Measurements from ENCODE around the gene ANO10. TPM values are rescaled to one million over a fixed set of nuclear protein-coding genes. Genes with fewer than 3 reads are reported as not detected.

The ANO10 gene
- total RNA-seq, 2 donors from 2014 or later: 9.6 to 11.3 TPM

DNA sequence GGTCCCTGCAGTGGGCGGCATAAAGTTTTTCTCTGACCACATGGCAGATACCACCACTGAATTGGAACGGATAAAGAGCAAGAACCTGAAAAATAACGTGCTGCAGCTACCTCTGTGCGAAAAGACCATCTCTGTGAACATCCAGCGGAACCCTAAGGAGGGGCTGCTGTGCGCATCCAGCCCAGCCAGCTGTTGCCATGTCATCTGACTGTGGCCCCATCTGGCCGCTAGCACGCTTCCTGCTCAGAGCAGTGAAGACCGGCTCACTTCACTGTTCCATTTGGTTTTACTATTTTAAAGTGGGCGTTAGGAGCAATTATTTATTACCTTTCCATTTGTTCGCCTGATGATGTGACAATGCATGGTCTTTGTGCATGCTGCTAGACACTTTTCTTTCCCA is 273.5 kb downstream of the ANO10 start:
- peaks cover 0 to 16% of the 10 kb centered on the region in 2 donors for H3K9me3 ChIP-seq
- DNase-seq (ENCODE audit: low spot score): no peak
- peaks cover 59% of the 10 kb centered on the region for H3K36me3 ChIP-seq
- no peak overlapping the region for H3K4me3 ChIP-seq
- no peak overlapping the region for H3K27ac ChIP-seq
- peaks cover 0 to 10% of the 10 kb centered on the region in 2 donors for H3K4me1 ChIP-seq
- TF ChIP-seq, protein P1, sequence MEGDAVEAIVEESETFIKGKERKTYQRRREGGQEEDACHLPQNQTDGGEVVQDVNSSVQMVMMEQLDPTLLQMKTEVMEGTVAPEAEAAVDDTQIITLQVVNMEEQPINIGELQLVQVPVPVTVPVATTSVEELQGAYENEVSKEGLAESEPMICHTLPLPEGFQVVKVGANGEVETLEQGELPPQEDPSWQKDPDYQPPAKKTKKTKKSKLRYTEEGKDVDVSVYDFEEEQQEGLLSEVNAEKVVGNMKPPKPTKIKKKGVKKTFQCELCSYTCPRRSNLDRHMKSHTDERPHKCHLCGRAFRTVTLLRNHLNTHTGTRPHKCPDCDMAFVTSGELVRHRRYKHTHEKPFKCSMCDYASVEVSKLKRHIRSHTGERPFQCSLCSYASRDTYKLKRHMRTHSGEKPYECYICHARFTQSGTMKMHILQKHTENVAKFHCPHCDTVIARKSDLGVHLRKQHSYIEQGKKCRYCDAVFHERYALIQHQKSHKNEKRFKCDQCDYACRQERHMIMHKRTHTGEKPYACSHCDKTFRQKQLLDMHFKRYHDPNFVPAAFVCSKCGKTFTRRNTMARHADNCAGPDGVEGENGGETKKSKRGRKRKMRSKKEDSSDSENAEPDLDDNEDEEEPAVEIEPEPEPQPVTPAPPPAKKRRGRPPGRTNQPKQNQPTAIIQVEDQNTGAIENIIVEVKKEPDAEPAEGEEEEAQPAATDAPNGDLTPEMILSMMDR (IDR thresholded peaks at IDR 0.05): no peak
- no peaks in the 10 kb centered on the region for H3K27me3 ChIP-seq

DNA sequence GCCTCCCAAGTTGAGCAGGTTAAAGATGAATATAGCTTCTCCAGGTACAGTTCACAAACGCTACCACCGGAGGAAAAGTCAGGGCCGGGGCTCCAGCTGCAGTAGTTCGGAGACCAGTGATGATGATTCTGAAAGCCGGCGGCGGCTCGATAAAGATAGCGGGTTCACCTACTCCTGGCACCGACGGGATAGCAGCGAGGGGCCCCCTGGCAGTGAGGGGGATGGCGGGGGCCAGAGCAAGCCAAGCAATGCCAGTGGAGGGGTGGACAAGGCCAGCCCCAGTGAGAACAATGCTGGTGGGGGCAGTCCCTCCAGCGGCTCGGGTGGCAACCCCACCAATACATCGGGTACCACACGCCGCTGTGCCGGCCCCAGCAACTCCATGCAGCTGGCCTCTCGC is 274.0 kb downstream of the ANO10 start:
- Histone ChIP-seq H3K27me3 (no peaks in the 10 kb centered on the region), H3K36me3 (peaks cover 65% of the 10 kb centered on the region), H3K4me3 (no peak overlapping the region), H3K27ac (no peak overlapping the region), H3K4me1 (peaks cover 0 to 10% of the 10 kb centered on the region in 2 donors), H3K9me3 (peaks cover 0 to 11% of the 10 kb centered on the region in 2 donors)
- no peak for DNase-seq (ENCODE audit: low spot score)
- TF ChIP-seq, protein P1 (IDR thresholded peaks at IDR 0.05): no peak

DNA sequence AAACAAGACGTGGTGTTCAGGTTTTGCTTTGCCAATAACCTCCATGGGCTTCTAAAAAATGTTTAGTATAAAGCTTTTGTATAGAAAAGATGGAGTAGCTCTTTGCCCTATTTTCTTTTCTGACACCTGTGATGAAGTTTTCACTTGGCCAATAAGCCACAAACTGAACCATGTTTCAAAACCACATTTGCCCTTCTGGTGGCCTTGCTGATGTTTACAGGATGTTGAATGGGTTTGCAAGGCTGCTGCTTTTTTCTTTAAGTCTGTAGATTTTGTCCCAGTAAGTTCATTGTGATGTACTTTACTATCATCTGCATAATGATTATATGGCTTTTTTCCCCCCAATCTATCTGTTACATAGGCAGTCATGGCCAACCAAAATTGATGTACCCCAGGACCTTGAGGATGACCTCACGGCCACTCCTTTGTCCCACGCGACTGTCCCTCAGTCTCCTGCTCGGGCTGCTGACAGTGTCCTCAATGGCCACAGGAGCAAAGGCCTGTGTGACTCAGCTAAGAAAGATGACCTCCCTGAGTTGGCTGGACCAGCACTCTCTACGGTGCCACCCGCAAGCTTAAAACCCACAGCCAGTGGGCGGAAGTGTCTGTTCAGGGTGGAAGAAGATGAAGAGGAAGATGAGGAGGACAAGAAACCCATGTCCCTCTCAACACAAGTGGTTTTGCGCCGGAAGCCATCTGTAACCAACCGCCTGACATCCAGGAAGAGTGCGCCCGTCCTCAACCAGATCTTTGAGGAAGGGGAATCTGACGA is 274.6 kb downstream of the ANO10 start:
- Histone ChIP-seq H3K27ac (no peak overlapping the region), H3K4me1 (peaks cover 0 to 10% of the 10 kb centered on the region in 2 donors), H3K27me3 (no peaks in the 10 kb centered on the region), H3K36me3 (peaks cover 71% of the 10 kb centered on the region), H3K9me3 (peaks cover 0 to 5% of the 10 kb centered on the region in 2 donors), H3K4me3 (no peak overlapping the region)
- no peak for DNase-seq (ENCODE audit: low spot score)
- TF ChIP-seq, protein P1 (IDR thresholded peaks at IDR 0.05): no peak

DNA sequence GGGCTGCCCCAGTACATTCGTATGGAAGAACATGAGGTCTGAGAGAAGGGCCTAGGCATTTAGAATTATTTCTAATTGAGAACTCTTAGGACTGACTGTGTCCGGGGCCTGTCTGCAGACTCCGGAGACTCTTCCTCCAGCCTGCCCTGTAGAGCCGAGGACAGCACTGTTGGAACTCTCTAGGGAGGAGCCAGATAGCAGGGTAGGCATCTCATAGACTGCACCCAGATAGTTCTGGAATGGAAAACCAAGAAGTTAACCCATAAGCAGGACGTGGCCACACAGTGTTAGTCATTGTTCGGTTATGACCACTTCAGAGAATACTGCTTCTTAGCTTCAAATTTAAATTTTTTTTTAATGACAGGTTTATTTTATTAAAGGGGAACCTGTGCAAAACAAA is 275.9 kb downstream of the ANO10 start:
- Histone ChIP-seq H3K27me3 (no peaks in the 10 kb centered on the region), H3K4me1 (peaks cover 0 to 10% of the 10 kb centered on the region in 2 donors), H3K4me3 (no peak overlapping the region), H3K36me3 (peaks cover 84% of the 10 kb centered on the region), H3K9me3 (no peaks in the 10 kb centered on the region), H3K27ac (no peak overlapping the region)
- DNase-seq (ENCODE audit: low spot score): no peak
- TF ChIP-seq, protein P1 (IDR thresholded peaks at IDR 0.05): no peak

DNA sequence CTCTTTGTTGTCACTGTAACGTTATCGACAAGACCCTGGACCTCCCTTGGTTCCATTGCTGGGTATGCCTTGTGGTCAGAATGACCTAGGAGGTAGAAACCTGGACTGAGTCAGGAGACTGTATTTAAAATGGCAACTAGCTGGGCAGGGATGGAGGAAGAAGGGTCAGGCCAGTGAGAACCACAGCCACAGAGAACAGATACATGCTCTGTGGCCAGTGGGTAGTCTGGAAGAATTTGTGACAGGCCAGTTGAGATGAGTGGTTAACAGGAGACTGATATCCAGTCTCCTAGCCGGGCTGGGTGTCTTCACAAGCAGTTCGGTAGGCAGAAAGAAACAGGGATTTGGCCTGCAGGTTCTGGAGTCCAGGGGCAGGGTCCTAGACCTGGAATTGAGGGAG is 276.6 kb downstream of the ANO10 start:
- no peak overlapping the region for H3K4me3 ChIP-seq
- TF ChIP-seq, protein P1 (IDR thresholded peaks at IDR 0.05): no peak
- no peaks in the 10 kb centered on the region for H3K27me3 ChIP-seq
- no peak overlapping the region for H3K27ac ChIP-seq
- no peaks in the 10 kb centered on the region for H3K9me3 ChIP-seq
- DNase-seq (ENCODE audit: low spot score): no peak
- peaks cover 85% of the 10 kb centered on the region for H3K36me3 ChIP-seq
- peaks cover 0 to 10% of the 10 kb centered on the region in 2 donors for H3K4me1 ChIP-seq
